DND-41 (cell line): ENCODE measurements around the gene FGFBP3.

Experiments used
- ATAC-seq: fragments of 200-7000 bp; cut with Tn5 transposase; 3 replicates; pipeline ENCODE4 v1.9.1; 2021; ENCODE audit warnings: low read depth; ENCODE audit not compliant: insufficient read depth
- DNase-seq: peaks from one replicate; pipeline ENCODE4 v3.0.0-alpha.2; 2020
- H2AFZ ChIP-seq: 2 replicates; pipeline ENCODE4 v1.6.0; 2012; ENCODE audit warnings: low read depth, low read length
- H3K27ac ChIP-seq: 2 replicates; pipeline ENCODE4 v1.5.1; 2012; ENCODE audit warnings: low read length, inconsistent platforms
- H3K27me3 ChIP-seq: fragments of 200-600 bp; sonication (generic); 2 replicates; pipeline ENCODE4 v1.6.0; 2012; ENCODE audit warnings: low read length, mild to moderate bottlenecking, inconsistent platforms; ENCODE audit not compliant: insufficient read depth, poor library complexity
- H3K36me3 ChIP-seq: 2 replicates; pipeline ENCODE4 v1.5.1; 2012; ENCODE audit warnings: low read length, inconsistent platforms; ENCODE audit not compliant: insufficient read depth
- H3K4me1 ChIP-seq: 2 replicates; pipeline ENCODE4 v1.5.1; 2012; ENCODE audit warnings: mild to moderate bottlenecking, low read length; ENCODE audit not compliant: insufficient read depth
- H3K4me2 ChIP-seq: 2 replicates; pipeline ENCODE4 v1.6.0; 2012; ENCODE audit warnings: mild to moderate bottlenecking, moderate library complexity, low read length, inconsistent platforms; ENCODE audit not compliant: insufficient read depth
- H3K4me3 ChIP-seq, 2 experiments: fragments of 200-600 bp in 1 of 2; shearing (Covaris generic) in 1 of 2; 2 replicates each; pipeline ENCODE4 v1.5.1; 2012 to 2016; ENCODE audit warnings: inconsistent platforms in 2 of 2, low read length in 2 of 2, mild to moderate bottlenecking in 2 of 2, low read depth in 1 of 2, moderate library complexity in 1 of 2
- H3K79me2 ChIP-seq: 2 replicates; pipeline ENCODE4 v1.6.0; 2012; ENCODE audit warnings: low read length, inconsistent platforms; ENCODE audit not compliant: insufficient read depth
- H3K9ac ChIP-seq: 2 replicates; pipeline ENCODE4 v1.6.0; 2012; ENCODE audit warnings: low read depth, mild to moderate bottlenecking, inconsistent platforms, low read length, moderate library complexity
- H3K9me3 ChIP-seq: 2 replicates; pipeline ENCODE4 v1.5.1; 2012; ENCODE audit warnings: low read length, moderate library complexity, mild to moderate bottlenecking, inconsistent platforms; ENCODE audit not compliant: insufficient read depth, severe bottlenecking
- H4K20me1 ChIP-seq: 2 replicates; pipeline ENCODE4 v1.6.0; 2012; ENCODE audit warnings: low read length; ENCODE audit not compliant: insufficient read depth
- EZH2 ChIP-seq: IDR thresholded peaks from 3 replicates; pipeline ENCODE4 v1.6.1; 2012; ENCODE audit warnings: borderline replicate concordance, low read depth, mild to moderate bottlenecking, moderate library complexity, low read length, inconsistent platforms; ENCODE audit not compliant: severe bottlenecking
- TF ChIP-seq, protein P1 (sequence below): IDR thresholded peaks from 2 replicates; pipeline ENCODE4 v1.5.1; 2012; ENCODE audit warnings: borderline replicate concordance, low read length, moderate library complexity, mild to moderate bottlenecking; ENCODE audit not compliant: poor library complexity, severe bottlenecking; ENCODE audit errors: extremely low read depth

Gene FGFBP3

DNA sequence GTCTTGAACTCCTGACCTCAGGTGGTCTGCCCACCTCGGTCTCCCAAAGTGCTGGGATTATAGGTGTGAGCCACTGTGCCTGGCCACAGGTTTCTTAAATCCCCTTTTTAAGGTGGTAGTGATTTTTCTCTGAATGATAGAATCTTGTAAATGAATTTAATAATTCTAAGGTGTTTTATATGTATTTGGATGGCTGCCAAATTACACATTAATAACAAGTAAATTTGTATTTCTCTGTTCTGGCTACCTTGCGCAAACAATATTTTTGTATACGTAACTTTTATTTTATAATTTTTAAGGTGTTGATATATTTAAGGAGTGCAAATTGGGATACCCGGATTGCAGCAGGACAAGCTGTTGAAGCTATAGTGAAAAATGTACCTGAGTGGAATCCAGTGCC lies 30.4 kb upstream of the FGFBP3 start:
- no peak for ATAC-seq
- H3K27me3 ChIP-seq: no peaks in the 10 kb centered on the region
- no peak overlapping the region for H3K27ac ChIP-seq
- H3K4me2 ChIP-seq: no peak overlapping the region
- H3K36me3 ChIP-seq: peaks cover 79% of the 10 kb centered on the region
- DNase-seq: no peak
- no peak overlapping the region for H2AFZ ChIP-seq
- H3K9me3 ChIP-seq: no peaks in the 10 kb centered on the region
- H3K9ac ChIP-seq: no peak overlapping the region
- H3K4me3 ChIP-seq: no peak overlapping the region
- no peak for TF ChIP-seq EZH2
- TF ChIP-seq, protein P1, sequence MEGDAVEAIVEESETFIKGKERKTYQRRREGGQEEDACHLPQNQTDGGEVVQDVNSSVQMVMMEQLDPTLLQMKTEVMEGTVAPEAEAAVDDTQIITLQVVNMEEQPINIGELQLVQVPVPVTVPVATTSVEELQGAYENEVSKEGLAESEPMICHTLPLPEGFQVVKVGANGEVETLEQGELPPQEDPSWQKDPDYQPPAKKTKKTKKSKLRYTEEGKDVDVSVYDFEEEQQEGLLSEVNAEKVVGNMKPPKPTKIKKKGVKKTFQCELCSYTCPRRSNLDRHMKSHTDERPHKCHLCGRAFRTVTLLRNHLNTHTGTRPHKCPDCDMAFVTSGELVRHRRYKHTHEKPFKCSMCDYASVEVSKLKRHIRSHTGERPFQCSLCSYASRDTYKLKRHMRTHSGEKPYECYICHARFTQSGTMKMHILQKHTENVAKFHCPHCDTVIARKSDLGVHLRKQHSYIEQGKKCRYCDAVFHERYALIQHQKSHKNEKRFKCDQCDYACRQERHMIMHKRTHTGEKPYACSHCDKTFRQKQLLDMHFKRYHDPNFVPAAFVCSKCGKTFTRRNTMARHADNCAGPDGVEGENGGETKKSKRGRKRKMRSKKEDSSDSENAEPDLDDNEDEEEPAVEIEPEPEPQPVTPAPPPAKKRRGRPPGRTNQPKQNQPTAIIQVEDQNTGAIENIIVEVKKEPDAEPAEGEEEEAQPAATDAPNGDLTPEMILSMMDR: no peak
- H3K4me1 ChIP-seq: no peaks in the 10 kb centered on the region
- peaks cover 83% of the 10 kb centered on the region for H3K79me2 ChIP-seq
- H4K20me1 ChIP-seq: peaks cover 26% of the 10 kb centered on the region; the same call in 1 of the 2 replicates

- H2AFZ ChIP-seq: no peak overlapping the region
- H3K4me3 ChIP-seq: no peak overlapping the region
- DNase-seq: no peak
- 0 out of 2 replicates have a peak, but pooled peaks cover 2% of the 10 kb centered on the region for H3K4me1 ChIP-seq
- ATAC-seq: no peak
- H3K27ac ChIP-seq: no peak overlapping the region
- H3K36me3 ChIP-seq: peaks cover 72% of the 10 kb centered on the region
- peaks cover 46% of the 10 kb centered on the region for H4K20me1 ChIP-seq
- no peaks in the 10 kb centered on the region for H3K27me3 ChIP-seq
- H3K9me3 ChIP-seq: no peaks in the 10 kb centered on the region
- no peak overlapping the region for H3K4me2 ChIP-seq
- TF ChIP-seq, protein P1: no peak
- no peak for TF ChIP-seq EZH2
- peaks cover 98% of the 10 kb centered on the region for H3K79me2 ChIP-seq
- H3K9ac ChIP-seq: no peak overlapping the region
Observed at GRCh38 chr10:91935886-91936285, 26.6 kb upstream of the FGFBP3 start.

DNA sequence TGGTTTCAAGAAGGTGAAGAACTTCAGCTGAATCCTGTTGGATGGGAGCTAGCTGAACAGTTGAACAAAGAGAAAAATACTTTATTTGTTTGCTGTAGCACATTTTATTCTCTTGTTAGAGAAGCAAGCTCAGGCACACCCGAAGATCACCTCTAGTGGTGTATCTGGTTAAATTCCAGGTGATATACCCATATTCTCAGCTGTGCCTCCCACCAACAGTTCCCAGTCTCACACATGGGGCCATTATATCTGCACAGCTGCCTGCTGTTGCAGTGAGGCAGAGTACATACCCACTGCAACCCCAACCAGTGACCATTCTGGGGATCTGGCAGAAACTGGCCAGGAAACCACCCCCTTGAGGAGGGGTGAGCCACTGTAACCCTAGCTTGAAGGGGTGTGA lies 23.5 kb upstream of the FGFBP3 start:
- H3K4me2 ChIP-seq: no peak overlapping the region
- no peak overlapping the region for H3K27ac ChIP-seq
- no peaks in the 10 kb centered on the region for H3K27me3 ChIP-seq
- H3K36me3 ChIP-seq: peaks cover 68% of the 10 kb centered on the region
- H3K4me3 ChIP-seq: no peak overlapping the region
- H4K20me1 ChIP-seq: peaks cover 56% of the 10 kb centered on the region
- no peak overlapping the region for H3K9ac ChIP-seq
- DNase-seq (no peak), ATAC-seq (no peak)
- TF ChIP-seq, protein P1: no peak
- TF ChIP-seq EZH2: no peak
- peaks cover 13% of the 10 kb centered on the region for H3K4me1 ChIP-seq
- H2AFZ ChIP-seq: no peak overlapping the region
- no peaks in the 10 kb centered on the region for H3K9me3 ChIP-seq
- peaks cover 99% of the 10 kb centered on the region for H3K79me2 ChIP-seq
